IMR-90 (cell line): ENCODE data around the gene ZNF423.

ENCODE experiments used
- BHLHE40 ChIP-seq: fragments of 150-350 bp; IDR thresholded peaks from 2 replicates; pipeline ENCODE4 v1.6.1; 2016; ENCODE audit warnings: mild to moderate bottlenecking, low read depth, low read length
- CEBPB ChIP-seq: IDR thresholded peaks from 2 replicates; pipeline ENCODE4 v1.6.1; 2012; ENCODE audit warnings: low read depth, low read length, improper control_type of control experiment
- CTCF ChIP-seq: conservative IDR thresholded peaks from 2 replicates; pipeline ENCODE4 v1.5.1; 2012; ENCODE audit warnings: mild to moderate bottlenecking, low read depth, low read length, improper control_type of control experiment
- POLR2A ChIP-seq: IDR thresholded peaks from 2 replicates; pipeline ENCODE4 v1.6.1; 2012; ENCODE audit warnings: mild to moderate bottlenecking, low read depth, low read length
- RFX5 ChIP-seq: IDR thresholded peaks from 2 replicates; pipeline ENCODE4 v1.8.0; 2012; ENCODE audit warnings: low read depth, mild to moderate bottlenecking, low read length, moderate library complexity

- TF ChIP-seq RFX5 (no peak), POLR2A (no peak), CTCF (no peak), CEBPB (no peak), BHLHE40 (no peak)
These were observed 295.7 kb downstream of the ZNF423 start for GRCh38 chr16:49560004-49560830.
